WI38 (cell line): ENCODE data around the gene SRSF9.
A peak's percentile ranks its signal among the peaks of the same experiment; 100 is the strongest.

ENCODE experiments used
- H3K4me3 ChIP-seq: 2 replicates; pipeline ENCODE4 v1.5.1; 2011; ENCODE audit warnings: low read depth, mild to moderate bottlenecking, control low read depth, low read length
- CTCF ChIP-seq: IDR thresholded peaks from 2 replicates; pipeline ENCODE4 v1.5.1; 2012; ENCODE audit warnings: low read depth, mild to moderate bottlenecking, control low read depth, low read length

SRSF9 gene

GRCh38 chr12:120480211-120480610 is 10.7 kb upstream of the SRSF9 start:
- no peak for TF ChIP-seq CTCF
- no peak overlapping the region for H3K4me3 ChIP-seq

GRCh38 chr12:120479458-120479857 is 9.9 kb upstream of the SRSF9 start:
- TF ChIP-seq CTCF: no peak
- no peak overlapping the region for H3K4me3 ChIP-seq

GRCh38 chr12:120475643-120476042 is 6.1 kb upstream of the SRSF9 start:
- no peak for TF ChIP-seq CTCF
- no peak overlapping the region for H3K4me3 ChIP-seq

GRCh38 chr12:120474616-120474960 is 5.0 kb upstream of the SRSF9 start:
- TF ChIP-seq CTCF: no peak
- no peak overlapping the region for H3K4me3 ChIP-seq

GRCh38 chr12:120473807-120474615 is 4.5 kb upstream of the SRSF9 start:
- no peak for TF ChIP-seq CTCF
- no peak overlapping the region for H3K4me3 ChIP-seq

GRCh38 chr12:120472521-120472920 is 3.0 kb upstream of the SRSF9 start:
- no peak overlapping the region for H3K4me3 ChIP-seq
- TF ChIP-seq CTCF: no peak

- TF ChIP-seq CTCF: no peak
- H3K4me3 ChIP-seq: peak overlapping the region; percentile 60
These were observed 719 bp upstream of the SRSF9 start for GRCh38 chr12:120470150-120470784.
